ENCODE data around the gene PTP4A2. TPM values are rescaled to one million over a fixed set of nuclear protein-coding genes. Genes with fewer than 3 reads are reported as not detected.

PTP4A2 gene
- total RNA-seq, 4 donors from 2014 or later: 40.9 to 92.8 (median 67.3) TPM

GRCh38 chr1:31923901-31924535 is 14.2 kb downstream of the PTP4A2 start:
- TF ChIP-seq CTCF (IDR thresholded peaks at IDR 0.05): no peak
- TF ChIP-seq POLR2A (IDR thresholded peaks at IDR 0.05): no peak
- WGBS, 2 donors: 57 to 74% methylated on average over 2 of the region's 2 CpGs
- DNase-seq (ENCODE audit: low spot score in 2 of 2): no peak

GRCh38 chr1:31920956-31921355 is 17.2 kb downstream of the PTP4A2 start:
- DNase-seq (ENCODE audit: low spot score in 2 of 2): no peak
- intact Hi-C loops (cut with DNase I; ENCODE audit: low total_unique reads): no loop called here
- H3K4me3 ChIP-seq (ENCODE audit: low read depth, poor library complexity, severe bottlenecking): no peak overlapping the region
- TF ChIP-seq POLR2A (IDR thresholded peaks at IDR 0.05): no peak
- TF ChIP-seq CTCF (IDR thresholded peaks at IDR 0.05): no peak
- WGBS, 2 donors: 63 to 65% methylated on average over 2 of the region's 2 CpGs

More at GRCh38 chr1:31923901-31924535, 14.2 kb downstream of the PTP4A2 start:
- intact Hi-C loops (cut with DNase I; ENCODE audit: low total_unique reads): no loop called here
- no peak overlapping the region for H3K4me3 ChIP-seq (ENCODE audit: low read depth, poor library complexity, severe bottlenecking)

- intact Hi-C loops (cut with DNase I; ENCODE audit: low total_unique reads): no loop called here
Measured at GRCh38 chr1:31919591-31919990, 18.6 kb downstream of the PTP4A2 start.

GRCh38 chr1:31915438-31915837 is 22.7 kb downstream of the PTP4A2 start:
- no peak for DNase-seq (ENCODE audit: low spot score in 2 of 2)
- WGBS, 2 donors: 92 to 94% methylated on average over 4 of the region's 4 CpGs
- no peak overlapping the region for H3K4me3 ChIP-seq (ENCODE audit: low read depth, poor library complexity, severe bottlenecking)
- TF ChIP-seq POLR2A (IDR thresholded peaks at IDR 0.05): no peak
- intact Hi-C loops (cut with DNase I; ENCODE audit: low total_unique reads): no loop called here

More at GRCh38 chr1:31919591-31919990, 18.6 kb downstream of the PTP4A2 start:
- H3K4me3 ChIP-seq (ENCODE audit: low read depth, poor library complexity, severe bottlenecking): no peak overlapping the region
- 94 to 95% methylated on average over 10 of the region's 10 CpGs for WGBS, 2 donors
- TF ChIP-seq POLR2A (IDR thresholded peaks at IDR 0.05): no peak
- no peak for TF ChIP-seq CTCF (IDR thresholded peaks at IDR 0.05)
- DNase-seq (ENCODE audit: low spot score in 2 of 2): no peak

- intact Hi-C loops (cut with DNase I; ENCODE audit: low total_unique reads): no loop called here
- no peak for DNase-seq (ENCODE audit: low spot score in 2 of 2)
- TF ChIP-seq CTCF (IDR thresholded peaks at IDR 0.05) (no peak), POLR2A (IDR thresholded peaks at IDR 0.05) (no peak)
- H3K4me3 ChIP-seq (ENCODE audit: low read depth, poor library complexity, severe bottlenecking): no peak overlapping the region
- WGBS, 2 donors: 91 to 96% methylated on average over 3 of the region's 3 CpGs
Measured at GRCh38 chr1:31913968-31914367, 24.2 kb downstream of the PTP4A2 start.

GRCh38 chr1:31912839-31913239 is 25.3 kb downstream of the PTP4A2 start:
- H3K4me3 ChIP-seq (ENCODE audit: low read depth, poor library complexity, severe bottlenecking): no peak overlapping the region
- WGBS, 2 donors: 88% methylated on average over 1 of the region's 1 CpG
- TF ChIP-seq POLR2A (IDR thresholded peaks at IDR 0.05) (no peak), CTCF (IDR thresholded peaks at IDR 0.05) (no peak)
- DNase-seq (ENCODE audit: low spot score in 2 of 2): no peak
- intact Hi-C loops (cut with DNase I; ENCODE audit: low total_unique reads): no loop called here

Data from lower leg skin (tissue), 4 donors.